SH-SY5Y (cell line): Measurements from ENCODE around the gene FREM1.

Experiments used
- GATA2 ChIP-seq: IDR thresholded peaks from 2 replicates; pipeline ENCODE4 v1.6.1; 2011; ENCODE audit warnings: mild to moderate bottlenecking, low read depth, low read length
- GATA3 ChIP-seq: IDR thresholded peaks from 2 replicates; pipeline ENCODE4 v1.6.1; 2011; ENCODE audit warnings: low read depth, mild to moderate bottlenecking, low read length, moderate library complexity

DNA sequence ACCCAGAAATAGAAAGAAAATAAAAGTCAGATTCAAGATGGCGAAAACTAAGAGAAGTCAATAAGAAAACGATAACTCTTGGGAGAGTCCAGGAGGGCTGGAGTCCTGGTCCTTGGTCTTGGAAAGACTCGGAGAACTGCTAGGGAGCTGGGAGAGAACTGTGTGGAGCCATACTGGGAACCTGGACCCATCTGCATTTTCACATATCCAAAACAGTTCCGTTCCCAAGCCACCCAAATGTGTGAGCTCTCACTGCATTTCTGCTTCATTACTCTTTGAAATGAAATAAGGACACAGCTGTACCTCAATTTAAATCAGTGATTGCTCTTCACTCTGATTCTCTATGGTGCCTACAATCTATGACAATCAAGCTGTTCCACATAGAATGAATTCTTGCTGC, 119.6 kb downstream of the FREM1 start:
- TF ChIP-seq GATA3 = no peak
- no peak for TF ChIP-seq GATA2
